Putamen (tissue), 1 donor: ENCODE measurements around the gene DYNC1LI2.
"Not testable (repeated sequence)": the region's sequence is repeated elsewhere in the genome, so short reads cannot be mapped to it uniquely, and the experiment has no call there.

Source experiments
- DNase-seq: peaks from one replicate; pipeline ENCODE4 v3.0.0-alpha.2; 2016; ENCODE audit warnings: low spot score

DYNC1LI2 gene

DNA sequence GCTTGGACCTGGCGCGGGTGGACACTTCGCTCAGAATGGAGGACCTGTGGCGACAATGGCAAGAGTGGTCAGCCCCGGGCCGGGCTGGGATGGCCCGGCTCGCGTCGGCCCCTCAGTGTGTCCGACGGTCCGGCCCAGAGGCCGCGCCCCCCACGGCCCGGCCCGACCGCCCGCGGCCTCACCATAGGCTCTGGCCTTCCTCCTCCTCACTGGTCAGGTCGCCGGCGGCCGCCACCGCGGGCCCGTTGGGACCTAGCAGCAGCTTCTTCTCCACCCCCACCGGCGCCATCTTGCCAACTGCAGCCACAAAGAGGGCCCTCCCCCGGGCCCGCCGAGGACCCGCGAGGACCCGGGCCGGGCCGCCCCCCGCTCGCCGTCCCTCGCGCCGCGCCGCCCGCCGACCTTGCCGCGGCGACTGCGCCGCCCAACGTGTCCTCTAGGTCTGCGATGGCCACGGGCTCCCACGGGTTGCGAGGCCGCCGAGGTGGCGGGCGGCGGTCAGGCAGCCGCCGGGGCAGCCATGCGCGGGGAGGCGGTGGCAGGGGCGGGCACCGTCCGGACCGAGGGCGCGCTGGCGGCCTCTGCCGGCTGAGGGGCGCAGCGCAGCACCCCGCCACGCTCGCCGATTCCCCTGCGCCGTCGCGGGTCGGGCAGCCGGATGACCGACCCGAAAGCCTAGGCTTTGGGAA is at the start of gene DYNC1LI2:
Gene DYNC1LI2 (minus strand): TSS at position 307 of the 689 bp plus-strand sequence. CDS start 18 bp downstream, at position 289.
- peak; percentile 83 for DNase-seq

DNA sequence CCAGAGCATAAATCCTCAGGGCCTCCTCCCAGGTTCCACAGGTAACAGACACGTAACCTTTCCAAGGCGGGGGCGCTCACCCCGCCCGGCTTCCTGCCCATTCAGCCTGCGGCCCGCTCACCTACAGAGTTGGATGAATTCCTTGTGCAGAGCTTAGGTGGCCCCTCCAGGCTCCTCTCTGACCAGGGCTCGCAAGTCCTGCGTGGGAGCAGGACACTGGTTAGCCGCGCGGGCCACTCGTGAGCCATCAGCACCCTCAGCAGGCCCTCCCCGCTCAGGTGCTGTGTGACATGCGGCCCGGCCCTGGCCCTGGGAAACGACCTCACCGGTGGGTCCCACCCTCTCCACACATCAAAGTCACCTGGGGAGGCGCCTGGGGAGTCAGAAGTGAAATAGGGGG is 49.4 kb upstream of the DYNC1LI2 start:
- no peak for DNase-seq

DNA sequence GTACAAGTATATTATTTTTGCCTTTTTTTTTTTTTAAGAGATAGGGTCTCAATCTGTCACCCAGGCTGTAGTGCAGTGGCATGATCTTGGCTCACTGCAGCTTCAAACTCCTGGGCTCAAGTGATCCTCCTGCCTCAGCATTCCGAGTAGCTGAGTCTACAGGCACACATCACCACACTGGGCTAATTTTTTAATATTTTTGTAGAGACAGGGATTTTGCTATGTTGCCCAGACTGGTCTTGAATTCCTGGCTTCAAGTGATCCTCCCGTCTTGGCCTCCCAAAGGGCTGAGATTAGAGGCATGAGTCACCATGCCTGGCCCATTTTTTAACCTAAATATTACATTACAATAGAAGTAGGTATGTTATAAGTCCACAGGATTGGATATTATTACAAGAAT is 46.8 kb upstream of the DYNC1LI2 start:
- DNase-seq = no peak

DNA sequence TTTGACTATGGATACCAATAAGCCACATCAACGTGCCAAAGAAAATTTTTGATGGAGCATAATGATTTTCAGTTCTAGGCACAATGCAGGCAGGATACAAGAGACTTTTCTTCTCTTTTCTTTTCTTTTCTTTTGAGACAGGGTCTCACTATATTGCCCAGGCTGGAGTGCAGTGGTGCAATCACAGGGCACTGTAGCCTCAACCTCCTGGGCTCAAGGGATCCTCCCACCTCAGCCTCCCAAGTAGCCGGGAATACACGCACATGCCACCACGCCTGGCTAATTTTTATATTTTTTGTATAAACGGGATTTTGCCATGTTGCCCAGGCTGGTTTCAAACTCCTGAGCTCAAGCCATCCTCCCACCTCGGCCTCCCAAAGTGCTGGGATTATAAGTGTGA is 42.6 kb upstream of the DYNC1LI2 start:
- not testable (repeated sequence) for DNase-seq

DNA sequence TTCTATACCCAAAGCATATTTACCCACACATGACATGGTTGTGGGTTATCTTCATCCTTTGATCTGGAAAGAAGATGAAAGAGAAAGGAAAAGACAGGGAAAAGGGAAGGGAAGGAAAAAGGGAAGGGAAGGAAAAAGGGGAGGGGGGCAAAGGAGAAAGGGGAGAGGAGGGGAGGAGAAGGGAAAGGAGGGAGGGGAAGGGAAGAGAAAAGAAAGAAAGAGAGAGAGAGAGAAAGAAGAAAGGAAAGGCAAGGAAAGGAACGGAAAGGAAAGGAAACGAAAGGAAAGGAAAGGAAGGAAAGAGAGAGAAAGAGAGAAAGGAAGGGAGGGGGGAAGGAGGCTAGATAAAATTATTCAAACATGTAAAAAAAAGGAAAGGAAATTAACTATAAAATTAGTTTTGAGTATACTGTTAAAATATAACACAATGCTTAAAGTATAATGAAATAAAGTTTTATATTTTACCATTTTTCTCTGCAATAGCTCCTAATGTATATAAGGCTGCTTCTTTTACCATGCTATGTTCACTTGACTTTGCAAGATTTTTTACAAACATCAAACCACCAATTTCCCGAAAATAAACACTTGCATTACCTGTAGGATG is 38.8 kb upstream of the DYNC1LI2 start:
- DNase-seq = no peak

DNA sequence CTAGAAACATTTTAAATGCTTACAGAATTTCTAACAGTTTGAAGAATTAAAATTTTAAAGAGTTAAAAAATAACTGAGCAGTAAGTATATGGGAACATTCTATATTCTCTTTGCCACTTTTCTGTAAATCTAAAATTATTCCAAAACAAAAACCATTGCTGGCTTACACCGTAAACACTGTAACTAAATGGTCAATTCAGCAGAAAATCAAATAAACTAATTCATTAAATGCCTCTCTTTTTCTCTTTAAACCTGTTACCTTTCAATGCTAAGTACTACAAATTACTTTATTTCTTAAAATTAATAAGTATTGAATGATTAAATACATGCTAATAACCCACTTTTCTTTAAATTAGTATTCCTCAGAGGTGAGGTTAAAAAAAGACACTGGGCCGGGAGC is 36.0 kb upstream of the DYNC1LI2 start:
- DNase-seq = no peak

DNA sequence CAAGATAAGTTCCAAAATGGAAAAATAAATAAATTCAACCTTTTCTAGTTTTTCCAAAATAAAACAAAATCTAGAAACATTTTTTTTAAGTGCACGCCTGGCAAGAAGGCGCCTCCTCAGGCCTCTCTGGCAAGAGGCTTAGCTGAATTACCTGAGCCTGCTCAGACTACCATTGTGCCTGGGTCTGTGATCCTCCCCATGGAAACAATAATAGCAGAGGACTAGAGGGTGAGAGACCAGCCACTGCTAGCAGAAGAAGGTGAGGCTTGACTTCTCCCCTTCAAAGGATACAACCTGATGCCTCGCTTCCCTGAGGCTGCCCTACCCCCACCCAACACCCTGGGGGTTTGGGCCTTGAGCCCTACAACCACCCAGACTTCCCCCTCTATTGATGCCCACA is 35.1 kb upstream of the DYNC1LI2 start:
- no peak for DNase-seq

DNA sequence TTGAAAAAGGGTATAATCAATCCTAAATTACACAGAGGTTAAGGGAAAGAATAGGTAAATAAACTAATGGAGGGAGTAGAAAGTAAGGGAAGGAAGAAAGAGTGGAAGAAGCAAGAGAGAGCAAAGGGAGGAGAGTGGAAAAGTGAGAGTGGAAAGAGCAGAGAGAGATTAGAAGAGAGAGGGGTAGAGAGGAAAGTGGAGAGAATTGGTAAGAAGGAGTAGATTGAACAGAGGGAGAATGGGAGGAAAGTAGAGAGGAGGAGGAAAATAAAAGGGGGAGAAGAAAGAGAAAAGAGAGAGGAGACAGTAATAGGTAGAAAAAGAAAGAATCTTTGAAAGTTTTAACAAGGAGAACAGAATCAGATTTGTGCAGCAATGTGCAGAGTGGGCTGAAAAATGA is 25.0 kb upstream of the DYNC1LI2 start:
- no peak for DNase-seq

DNA sequence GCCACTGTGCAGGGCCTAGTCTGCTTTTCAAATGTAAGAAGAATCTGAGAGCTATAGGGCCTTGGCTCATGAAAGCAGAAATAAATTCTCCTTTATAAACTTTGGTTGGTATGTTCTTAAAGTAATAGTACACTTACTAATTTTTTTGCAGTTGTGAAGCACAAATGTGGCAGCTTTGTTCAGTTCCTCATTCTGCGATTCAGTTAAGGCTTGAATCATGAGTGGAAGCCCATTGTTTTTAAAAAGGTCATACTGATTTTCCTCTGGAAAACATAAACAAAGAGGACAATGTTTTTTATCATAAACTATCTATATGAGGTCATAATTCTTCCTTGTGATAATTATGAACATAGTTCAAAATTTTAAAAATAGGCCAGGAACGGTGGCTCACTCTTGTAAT is 23.6 kb upstream of the DYNC1LI2 start:
- no peak for DNase-seq

DNA sequence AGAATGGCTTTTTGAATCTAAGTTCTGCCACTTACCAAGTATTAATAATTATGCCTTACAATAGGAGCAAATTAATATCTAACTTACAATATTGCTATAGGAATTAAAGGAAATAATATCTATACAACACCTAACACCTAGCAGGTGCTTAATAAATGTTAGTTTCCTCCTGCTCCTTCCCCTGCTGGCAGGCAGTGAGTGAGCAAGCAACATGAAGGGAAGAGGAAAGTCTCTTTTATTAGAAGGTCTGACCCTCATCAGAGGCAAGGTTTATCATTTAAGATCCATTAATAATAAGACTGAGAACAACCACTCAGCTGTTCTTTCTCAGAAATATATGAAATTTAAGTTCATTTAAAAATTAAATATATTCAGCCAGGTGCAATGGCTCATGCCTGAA is 6.7 kb upstream of the DYNC1LI2 start:
- DNase-seq = no peak

DNA sequence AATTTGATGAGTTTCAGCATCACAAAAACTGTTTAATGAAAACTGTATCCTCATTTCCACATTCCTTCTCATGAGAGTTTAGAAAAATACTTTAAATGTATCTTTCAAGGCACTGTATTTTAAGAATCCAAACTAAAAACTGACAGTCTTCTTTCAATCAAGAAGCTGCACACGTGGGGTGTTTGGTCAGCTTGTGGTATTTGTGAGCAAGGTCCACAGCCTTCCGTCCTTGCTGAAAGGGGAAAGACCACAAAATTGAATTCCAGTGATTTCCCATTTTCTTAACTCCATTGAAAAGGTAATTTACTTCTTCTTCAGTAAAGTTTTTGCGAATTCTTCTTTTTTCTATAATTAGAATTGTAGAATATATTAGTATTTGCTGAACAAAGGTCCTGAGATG is 3.4 kb upstream of the DYNC1LI2 start:
- no peak for DNase-seq

DNA sequence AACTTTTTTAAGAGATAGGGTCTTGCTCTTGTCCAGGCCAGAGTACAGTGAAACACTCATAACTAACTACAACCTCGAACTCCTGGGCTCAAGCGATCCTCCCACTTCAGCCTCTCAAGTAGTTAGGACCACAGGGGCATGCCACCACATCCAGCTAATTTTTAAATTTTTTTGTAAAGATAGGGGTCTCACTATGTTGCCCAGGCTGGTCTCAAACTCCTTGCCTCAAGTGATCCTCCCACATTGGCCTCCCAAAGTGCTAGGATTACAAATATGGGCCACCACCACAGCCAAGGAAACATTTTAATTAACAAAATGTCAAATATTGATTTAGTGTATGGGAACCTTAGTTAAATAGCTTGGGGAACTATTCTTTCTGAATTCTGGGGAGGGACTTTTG is 2.8 kb upstream of the DYNC1LI2 start:
- no peak for DNase-seq

DNA sequence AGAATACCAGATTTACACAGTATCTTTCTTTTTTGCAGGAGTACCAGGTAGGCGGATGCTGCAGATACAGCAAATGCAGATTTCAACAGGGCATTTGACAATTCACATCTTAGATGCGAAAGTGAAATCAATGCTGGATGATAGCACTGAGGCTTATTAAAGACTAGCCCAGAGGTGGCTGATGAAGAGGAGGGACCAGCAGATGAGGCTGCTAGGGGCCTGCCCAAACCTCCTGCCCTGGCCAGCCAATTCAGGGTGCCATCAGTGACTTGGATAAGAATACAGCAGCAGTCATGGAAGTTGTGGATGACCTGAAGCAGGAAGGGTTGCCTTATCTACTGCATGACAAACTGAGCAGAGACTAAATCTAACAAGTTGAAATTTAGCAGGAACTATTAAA is 1.5 kb upstream of the DYNC1LI2 start:
- no peak for DNase-seq

DNA sequence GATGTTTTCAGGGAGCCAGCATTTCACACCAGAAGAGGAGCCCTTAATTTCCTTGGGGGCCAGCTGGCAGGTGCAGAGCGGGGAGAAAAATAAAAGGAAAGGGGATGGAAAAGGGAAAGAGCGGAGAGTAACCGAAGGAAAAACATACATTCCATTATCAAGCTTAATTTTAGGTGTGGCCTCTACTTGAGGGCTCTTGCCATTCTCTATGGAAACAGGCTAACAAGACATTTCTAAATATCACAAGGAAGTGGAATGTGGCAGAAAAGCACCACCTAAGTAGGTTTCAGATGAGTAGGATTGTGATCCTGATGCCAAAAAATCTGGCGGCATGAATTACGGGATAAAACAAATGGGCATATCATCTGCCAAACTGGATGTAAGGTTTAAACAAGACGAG is 970 bp upstream of the DYNC1LI2 start:
- no peak for DNase-seq

DNA sequence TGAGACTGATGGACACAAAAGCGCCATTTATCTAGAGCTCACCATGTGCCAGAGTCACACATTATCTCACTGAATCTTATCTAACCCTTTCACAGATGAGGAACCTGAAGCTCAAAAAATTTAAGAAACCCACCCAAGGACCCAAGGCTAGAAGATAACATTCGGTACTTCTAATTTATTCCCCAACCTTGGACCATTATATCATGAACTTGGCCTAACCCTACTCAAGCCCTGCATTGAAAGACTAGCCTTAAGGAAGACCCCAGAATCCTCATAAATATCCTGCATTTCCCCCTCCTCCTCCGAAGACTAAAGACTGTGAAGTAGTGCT is 548 bp upstream of the DYNC1LI2 start:
- no peak for DNase-seq

DNA sequence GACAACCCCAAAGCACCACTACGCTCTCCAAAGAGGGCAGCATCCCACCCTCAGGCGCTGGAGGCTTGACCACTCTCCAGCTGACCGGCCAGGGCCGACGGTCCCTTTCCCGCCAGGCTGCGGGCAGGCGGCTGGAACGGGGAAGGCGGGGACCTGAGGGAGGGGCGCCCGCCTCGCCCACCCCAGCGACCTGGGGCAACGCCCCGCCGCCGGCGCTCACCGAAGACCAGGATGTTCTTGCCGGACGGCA is 431 bp downstream of the DYNC1LI2 start:
- DNase-seq = no peak

DNA sequence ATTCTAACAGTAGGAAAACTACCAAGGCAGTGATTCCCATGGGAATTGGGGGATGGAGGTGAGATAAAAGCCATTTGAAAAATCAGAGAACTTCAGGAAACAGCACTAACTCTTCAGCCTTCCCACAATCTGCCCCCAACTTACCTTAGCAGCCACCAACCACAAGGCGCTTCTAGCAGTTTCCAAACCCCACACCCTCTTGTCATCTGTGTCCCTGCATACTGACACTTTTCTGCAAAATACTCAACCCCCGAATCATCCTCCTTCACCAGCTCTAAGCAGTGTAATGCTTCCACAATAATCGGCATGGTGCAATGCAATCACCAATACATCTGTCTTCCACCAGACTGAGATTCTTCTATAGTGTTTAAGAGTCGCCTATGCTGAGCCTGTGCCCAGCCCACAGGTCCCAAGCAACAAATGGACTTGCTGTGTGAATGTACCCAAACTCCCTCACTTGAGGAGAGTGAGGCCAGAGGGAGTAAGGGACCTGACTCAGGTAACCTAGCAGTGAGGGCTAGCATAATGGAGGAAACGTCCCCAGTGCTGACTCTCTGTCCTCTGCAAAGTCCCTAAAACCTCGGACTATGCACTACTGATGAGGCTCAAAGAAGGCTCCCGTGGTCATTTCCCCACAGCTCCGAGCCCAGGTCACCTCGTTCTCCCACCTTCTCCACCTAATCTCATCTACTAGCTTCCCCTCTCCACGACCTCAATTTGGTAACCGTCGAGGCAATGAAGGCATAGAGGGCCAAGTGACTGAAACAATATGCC is 943 bp downstream of the DYNC1LI2 start:
- peak; percentile 69 for DNase-seq

DNA sequence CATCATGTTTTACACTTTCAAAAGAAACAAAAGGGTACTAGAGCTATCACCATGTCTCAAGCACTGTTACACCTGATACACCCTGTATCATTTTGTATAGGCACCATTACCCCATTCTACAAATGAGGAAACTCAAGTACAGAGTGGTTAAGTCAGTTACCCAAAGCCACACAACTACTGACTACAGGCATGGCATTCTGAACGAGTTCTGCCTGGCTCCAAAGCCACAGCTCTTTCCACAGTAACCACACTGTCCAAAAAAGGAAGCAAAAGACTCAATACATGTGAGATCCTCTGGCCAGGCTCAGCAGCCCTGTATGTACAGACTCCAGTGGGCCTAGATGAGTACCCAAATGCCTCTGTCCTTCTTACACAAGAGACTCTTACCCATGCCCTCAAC is 4.7 kb downstream of the DYNC1LI2 start:
- no peak for DNase-seq

DNA sequence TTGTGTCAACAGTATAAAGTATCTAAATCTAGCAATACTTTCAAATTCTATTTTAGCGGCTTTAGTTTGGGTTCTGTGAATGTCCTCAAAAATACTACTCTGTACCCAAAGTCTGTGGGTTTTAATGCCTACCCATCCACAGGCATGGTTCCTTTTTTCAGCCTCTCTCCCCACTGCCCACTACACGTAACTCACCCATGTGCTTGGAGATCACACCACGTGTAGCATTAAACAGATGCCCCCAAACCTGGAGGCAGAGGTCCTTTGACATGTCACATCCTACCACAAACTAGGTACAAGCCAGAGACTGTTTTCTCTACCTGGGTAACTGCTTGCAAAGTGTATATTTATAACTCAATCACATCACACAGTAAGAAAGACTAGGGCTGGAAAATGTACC is 5.4 kb downstream of the DYNC1LI2 start:
- DNase-seq = no peak

DNA sequence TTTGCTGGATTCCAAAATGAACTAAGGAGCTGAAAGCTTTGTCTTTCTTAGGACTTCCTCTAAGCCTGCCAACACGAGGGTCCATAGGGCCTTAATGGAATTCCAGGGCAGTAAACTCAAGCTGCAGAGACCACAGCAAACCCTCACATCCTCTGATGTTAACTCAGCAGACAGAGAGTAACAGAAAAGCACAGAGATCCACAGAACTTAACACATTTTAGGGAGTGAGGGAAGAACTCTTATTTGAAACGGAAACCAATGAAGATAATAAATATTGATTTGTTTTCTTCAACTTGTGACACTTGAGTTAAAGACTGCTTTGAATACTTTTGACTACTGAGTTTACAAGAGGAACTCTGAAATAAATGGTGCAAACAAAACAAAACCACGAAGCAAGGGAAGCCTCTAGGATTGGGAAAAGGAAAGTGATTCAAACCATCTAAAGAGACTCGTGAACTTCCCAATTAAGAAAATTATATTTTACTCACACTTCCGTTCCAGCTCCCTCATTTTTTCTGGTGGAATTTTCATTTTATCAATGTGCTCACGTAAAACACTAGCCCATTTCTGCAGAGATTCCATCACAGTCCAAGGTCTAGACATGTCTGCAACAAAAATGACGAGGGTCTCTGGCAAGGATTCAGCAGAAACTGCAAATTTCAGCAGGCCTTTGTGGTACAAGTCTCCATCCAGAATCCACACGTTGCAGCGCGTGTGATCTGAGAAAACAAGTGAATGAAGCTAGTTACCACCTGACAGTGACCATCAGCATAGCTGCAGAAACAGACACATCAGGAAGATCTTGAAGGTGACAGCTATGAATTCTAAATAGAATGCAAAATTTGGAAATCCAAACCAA is 9.2 kb downstream of the DYNC1LI2 start:
- DNase-seq = no peak

DNA sequence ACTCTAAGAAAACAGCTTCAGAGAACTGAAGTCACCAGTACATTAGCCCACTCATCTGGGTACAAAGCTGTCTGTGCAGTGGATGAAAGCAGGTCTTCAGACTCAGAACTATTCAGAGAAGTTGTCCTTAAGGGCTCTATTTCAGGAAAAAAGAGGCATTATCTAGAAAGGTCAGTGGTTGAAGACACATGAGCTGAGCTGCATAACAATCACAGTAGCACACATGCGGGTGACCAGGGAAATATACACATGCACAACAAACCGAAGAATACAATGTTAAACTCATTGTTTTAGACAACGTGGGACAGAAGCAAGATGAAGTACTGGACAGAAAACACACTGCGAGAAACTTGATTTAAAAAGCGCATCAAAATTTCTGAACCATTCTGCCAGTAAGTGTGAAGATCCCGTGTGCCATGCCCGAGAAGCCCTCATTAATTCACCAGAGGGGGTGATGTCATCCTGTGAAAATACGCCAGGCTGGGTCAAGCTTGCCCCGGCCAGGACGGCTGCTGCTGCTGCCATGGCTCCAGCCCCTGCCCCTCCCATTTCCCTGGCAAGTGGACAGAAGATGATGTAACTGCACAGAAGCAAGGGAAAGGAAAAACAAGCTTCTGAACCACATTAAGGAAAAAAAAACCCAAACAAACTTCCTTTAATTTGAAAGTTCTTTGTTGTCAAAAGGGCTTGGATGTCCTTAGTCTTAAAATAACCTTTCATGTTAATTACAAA is 10.1 kb downstream of the DYNC1LI2 start:
- peak; percentile 97 for DNase-seq

DNA sequence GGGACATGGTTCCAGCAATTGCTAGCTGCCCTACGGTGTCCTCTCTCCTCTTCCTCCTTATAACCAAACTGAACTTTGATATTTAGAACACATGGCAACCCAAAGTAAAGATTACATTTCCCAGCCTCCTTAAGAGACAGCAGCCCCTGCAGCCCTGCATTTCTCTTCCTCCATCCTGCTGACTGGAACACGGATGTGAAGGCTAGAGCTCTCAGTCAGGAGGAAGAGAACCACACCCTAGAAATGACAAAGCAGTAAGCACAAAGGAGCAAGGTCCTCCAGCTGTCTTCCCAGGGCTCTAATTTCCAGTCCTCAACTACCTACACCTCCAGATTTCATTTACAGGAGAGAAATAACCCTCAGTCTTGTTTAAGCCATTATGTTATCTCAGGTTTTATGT is 10.9 kb downstream of the DYNC1LI2 start:
- no peak for DNase-seq
